Measurements from ENCODE around the gene MIEF2. TPM values are rescaled to one million over a fixed set of nuclear protein-coding genes. Genes with fewer than 3 reads are reported as not detected.

Gene MIEF2
- total RNA-seq, 1 donor from 2014 or later: 12.0 TPM

- Histone ChIP-seq H3K27ac (peak overlapping the region; percentile 93), H3K36me3 (peaks cover 32% of the 10 kb centered on the region), H3K4me3 (peak overlapping the region; percentile 86), H3K4me1 (peaks cover 32% of the 10 kb centered on the region), H3K27me3 (no peaks in the 10 kb centered on the region), H3K9me3 (no peaks in the 10 kb centered on the region)
- no peak for TF ChIP-seq CTCF (IDR thresholded peaks at IDR 0.05)
- DNase-seq (no peak), ATAC-seq (no peak)
- intact Hi-C loops (cut with DNase I): no loop called here
These were observed 1.6 kb downstream of the MIEF2 start for GRCh38 chr17:18262111-18262510.

GRCh38 chr17:18262641-18263040 is 2.2 kb downstream of the MIEF2 start:
- no peak overlapping the region for H3K27ac ChIP-seq
- no peak for TF ChIP-seq CTCF (IDR thresholded peaks at IDR 0.05)
- intact Hi-C loops (cut with DNase I): no loop called here

GRCh38 chr17:18263885-18264682 is 3.6 kb downstream of the MIEF2 start:
- ATAC-seq: no peak
- DNase-seq: no peak

More at GRCh38 chr17:18262641-18263040, 2.2 kb downstream of the MIEF2 start:
- Histone ChIP-seq H3K36me3 (peaks cover 32% of the 10 kb centered on the region), H3K27me3 (no peaks in the 10 kb centered on the region), H3K4me1 (peaks cover 28% of the 10 kb centered on the region), H3K9me3 (no peaks in the 10 kb centered on the region), H3K4me3 (no peak overlapping the region)
- DNase-seq (peak; percentile 84), ATAC-seq (no peak)

GRCh38 chr17:18267366-18267765 is 6.9 kb downstream of the MIEF2 start:
- H3K4me1 ChIP-seq: peaks cover 2% of the 10 kb centered on the region
- peaks cover 32% of the 10 kb centered on the region for H3K36me3 ChIP-seq
- no peak for ATAC-seq
- H3K9me3 ChIP-seq: no peaks in the 10 kb centered on the region
- H3K27me3 ChIP-seq: no peaks in the 10 kb centered on the region
- H3K4me3 ChIP-seq: no peak overlapping the region
- TF ChIP-seq CTCF (IDR thresholded peaks at IDR 0.05): no peak
- no peak for DNase-seq
- no peak overlapping the region for H3K27ac ChIP-seq
- intact Hi-C loops (cut with DNase I): no loop called here

More at GRCh38 chr17:18263885-18264682, 3.6 kb downstream of the MIEF2 start:
- no peak for TF ChIP-seq CTCF (IDR thresholded peaks at IDR 0.05)
- Histone ChIP-seq H3K4me3 (no peak overlapping the region), H3K9me3 (no peaks in the 10 kb centered on the region), H3K36me3 (peaks cover 32% of the 10 kb centered on the region), H3K4me1 (peaks cover 25% of the 10 kb centered on the region), H3K27ac (no peak overlapping the region), H3K27me3 (no peaks in the 10 kb centered on the region)
- intact Hi-C loops (cut with DNase I): no loop called here

- peaks cover 29% of the 10 kb centered on the region for H3K36me3 ChIP-seq
These were observed 7.7 kb downstream of the MIEF2 start for GRCh38 chr17:18267927-18268711.

More at GRCh38 chr17:18267927-18268711, 7.7 kb downstream of the MIEF2 start:
- intact Hi-C loops (cut with DNase I): no loop called here
- no peak overlapping the region for H3K4me3 ChIP-seq
- TF ChIP-seq CTCF (IDR thresholded peaks at IDR 0.05): no peak
- DNase-seq (no peak), ATAC-seq (no peak)
- no peaks in the 10 kb centered on the region for H3K27me3 ChIP-seq
- no peaks in the 10 kb centered on the region for H3K9me3 ChIP-seq
- H3K27ac ChIP-seq: no peak overlapping the region
- no peaks in the 10 kb centered on the region for H3K4me1 ChIP-seq

All from upper lobe of right lung (tissue), 1 donor.